Neural progenitor cell (in vitro differentiated cells): ENCODE measurements around the gene VEGFA. TPM values are rescaled to one million over a fixed set of nuclear protein-coding genes. Genes with fewer than 3 reads are reported as not detected.

Experiments
- DNase-seq: peaks from one replicate; pipeline ENCODE4 v3.0.0-alpha.2; 2016; ENCODE audit warnings: low spot score
- H2AFZ ChIP-seq: fragments of 200-600 bp; sonication (generic); replicated peaks from 2 replicates; pipeline ENCODE4 v1.6.1; 2016; ENCODE audit warnings: antibody characterized with exemption
- H3F3A ChIP-seq: fragments of 200-600 bp; sonication (generic); 2 replicates; pipeline ENCODE4 v1.6.1; 2016; ENCODE audit warnings: antibody characterized with exemption, low read depth
- H3K27ac ChIP-seq: fragments of 200-600 bp; sonication (generic); 2 replicates; pipeline ENCODE4 v1.5.1; 2016; ENCODE audit warnings: mild to moderate bottlenecking
- H3K27me3 ChIP-seq: fragments of 200-600 bp; sonication (generic); 2 replicates; pipeline ENCODE4 v1.6.1; 2016; ENCODE audit warnings: mild to moderate bottlenecking, moderate library complexity
- H3K36me3 ChIP-seq: fragments of 200-600 bp; sonication (generic); 2 replicates; pipeline ENCODE4 v1.5.1; 2016
- H3K4me1 ChIP-seq: fragments of 200-600 bp; sonication (generic); 2 replicates; pipeline ENCODE4 v1.6.1; 2016; ENCODE audit warnings: mixed run types
- H3K4me2 ChIP-seq: fragments of 200-600 bp; sonication (generic); 2 replicates; pipeline ENCODE4 v1.6.1; 2016
- H3K4me3 ChIP-seq: fragments of 200-600 bp; sonication (generic); 2 replicates; pipeline ENCODE4 v1.5.1; 2016
- H3K79me2 ChIP-seq: fragments of 200-600 bp; sonication (generic); 2 replicates; pipeline ENCODE4 v1.6.1; 2016; ENCODE audit warnings: low read depth
- H3K9ac ChIP-seq: fragments of 200-600 bp; sonication (generic); 2 replicates; pipeline ENCODE4 v1.6.1; 2016
- H3K9me3 ChIP-seq: fragments of 200-600 bp; sonication (generic); 2 replicates; pipeline ENCODE4 v1.5.1; 2016; ENCODE audit warnings: low read depth
- H4K20me1 ChIP-seq: fragments of 200-600 bp; sonication (generic); 2 replicates; pipeline ENCODE4 v1.6.1; 2016; ENCODE audit warnings: low read depth
- H3K27ac Mint-ChIP-seq: 3 replicates; pipeline ENCODE4 v1.8.0; 2021; ENCODE audit warnings: mixed read lengths
- H3K27me3 Mint-ChIP-seq: 2 replicates; pipeline ENCODE4 v1.8.0; 2022; ENCODE audit warnings: low read depth, mild to moderate bottlenecking, inconsistent platforms, moderate library complexity, mixed read lengths; ENCODE audit not compliant: insufficient read depth
- H3K36me3 Mint-ChIP-seq: 3 replicates; pipeline ENCODE4 v1.8.0; 2021; ENCODE audit warnings: mixed read lengths
- H3K4me1 Mint-ChIP-seq: 3 replicates; pipeline ENCODE4 v1.8.0; 2021; ENCODE audit warnings: mixed read lengths
- H3K4me3 Mint-ChIP-seq: 3 replicates; pipeline ENCODE4 v1.8.0; 2021; ENCODE audit warnings: mild to moderate bottlenecking, moderate library complexity, mixed read lengths
- H3K9me3 Mint-ChIP-seq: 3 replicates; pipeline ENCODE4 v1.8.0; 2020; ENCODE audit warnings: mixed read lengths
- CTCF ChIP-seq: fragments of 200-600 bp; sonication (generic); IDR thresholded peaks from 2 replicates; pipeline ENCODE4 v1.5.1; 2017; ENCODE audit warnings: antibody characterized with exemption, mild to moderate bottlenecking
- EZH2 ChIP-seq: fragments of 200-600 bp; sonication (generic); IDR thresholded peaks from 2 replicates; pipeline ENCODE4 v1.6.1; 2017; ENCODE audit warnings: antibody characterized with exemption, mild to moderate bottlenecking, moderate library complexity
- EZH2phosphoT487 ChIP-seq: fragments of 200-600 bp; sonication (generic); IDR thresholded peaks from 2 replicates; pipeline ENCODE4 v1.6.1; 2017; ENCODE audit warnings: antibody characterized with exemption
- total RNA-seq: library from RNA; depleted of rRNA; stranded (reverse); fragments of >200 nt; gene quantifications from 2 replicates; pipeline ENCODE4 v1.2.3, GENCODE V29; 2015; ENCODE audit warnings: low replicate concordance

Gene VEGFA
- total RNA-seq, 1 donor from 2014 or later: 49.6 TPM

DNA sequence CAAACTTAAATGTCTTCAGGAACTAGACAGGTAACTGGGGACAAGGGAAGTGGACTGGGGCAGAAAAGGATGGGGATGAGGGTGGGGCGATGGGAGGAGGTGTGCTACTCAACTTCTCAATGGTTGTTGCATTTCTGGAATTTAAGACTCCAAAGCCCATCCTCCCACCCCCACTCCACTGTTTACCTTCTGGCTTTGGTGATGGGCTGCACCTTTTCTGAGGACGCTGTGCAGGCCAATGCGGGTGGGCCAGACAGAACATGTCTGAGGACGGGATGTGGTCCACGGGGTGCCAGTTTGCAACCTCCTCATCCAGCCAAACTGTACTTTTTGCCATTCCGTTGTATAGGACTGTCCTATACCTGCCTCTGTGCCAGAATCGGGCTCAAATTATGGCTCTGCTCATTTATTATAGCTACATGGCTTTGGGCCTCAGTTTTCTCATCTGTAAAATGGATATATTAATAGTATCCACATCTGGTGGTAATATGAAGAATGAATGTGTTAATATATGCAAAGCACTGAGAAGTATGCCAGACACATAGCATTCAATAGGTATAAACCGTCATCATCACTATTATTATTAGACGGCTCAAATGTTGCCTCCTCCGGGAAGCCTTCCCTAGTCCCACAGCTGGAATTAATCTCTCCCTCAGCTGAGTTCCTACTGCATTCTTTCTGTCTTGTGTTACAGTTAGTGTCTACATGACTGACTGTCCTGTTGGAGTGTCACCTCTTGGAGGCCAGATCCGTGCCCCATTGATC is 31.0 kb upstream of the VEGFA start:
- Histone ChIP-seq H3K36me3 (no peaks in the 10 kb centered on the region), H3K79me2 (no peaks in the 10 kb centered on the region), H2AFZ (no peak overlapping the region), H3K4me3 (no peak overlapping the region), H3K4me2 (no peak overlapping the region), H3K9me3 (no peaks in the 10 kb centered on the region), H3K27me3 (no peaks in the 10 kb centered on the region), H3F3A (peaks cover 5% of the 10 kb centered on the region), H3K9ac (no peak overlapping the region), H4K20me1 (no peaks in the 10 kb centered on the region), H3K4me1 (peaks cover 34% of the 10 kb centered on the region), H3K27ac (no peak overlapping the region)
- no peak for TF ChIP-seq EZH2phosphoT487
- no peak for TF ChIP-seq EZH2
- no peak for TF ChIP-seq CTCF
- peaks cover 2% of the 10 kb centered on the region for H3K9me3 Mint-ChIP-seq
- H3K4me1 Mint-ChIP-seq: peaks cover 56% of the 10 kb centered on the region
- no peaks in the 10 kb centered on the region for H3K36me3 Mint-ChIP-seq
- H3K27me3 Mint-ChIP-seq: peaks cover 23% of the 10 kb centered on the region
- peak overlapping the region; percentile 21 for H3K27ac Mint-ChIP-seq
- no peak for DNase-seq
- H3K4me3 Mint-ChIP-seq: no peak overlapping the region

DNA sequence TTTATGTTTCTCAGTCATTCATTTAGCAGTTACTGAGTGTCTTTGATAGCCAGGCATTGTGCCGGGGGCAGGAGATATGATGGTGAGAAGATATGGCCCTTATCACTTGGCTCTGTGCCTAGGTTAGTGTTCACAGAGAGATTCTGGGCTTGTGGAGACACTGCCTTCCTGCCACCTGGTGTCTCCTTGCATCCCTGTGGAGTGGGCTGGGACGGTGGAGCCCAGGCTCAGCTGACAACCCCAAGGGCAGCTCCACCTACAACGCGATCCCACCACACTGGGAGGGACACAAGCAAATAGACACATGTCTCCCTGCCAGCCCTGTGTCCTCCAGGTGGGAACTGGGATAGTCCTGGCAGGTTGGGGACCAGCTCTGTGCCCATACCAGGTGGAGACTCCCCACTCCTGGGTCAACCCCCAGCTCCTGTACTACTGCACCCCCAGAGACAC is 30.3 kb upstream of the VEGFA start:
- H3K4me1 ChIP-seq: peaks cover 32% of the 10 kb centered on the region
- TF ChIP-seq CTCF: no peak
- no peak for TF ChIP-seq EZH2
- TF ChIP-seq EZH2phosphoT487: no peak
- H3K27ac Mint-ChIP-seq: peak overlapping the region; percentile 52
- no peak overlapping the region for H3K4me3 Mint-ChIP-seq
- no peak overlapping the region for H3K4me3 ChIP-seq
- H3K9me3 Mint-ChIP-seq: peaks cover 2% of the 10 kb centered on the region
- no peaks in the 10 kb centered on the region for H3K36me3 Mint-ChIP-seq
- no peak overlapping the region for H3K27ac ChIP-seq
- H3K9ac ChIP-seq: no peak overlapping the region
- no peaks in the 10 kb centered on the region for H4K20me1 ChIP-seq
- H2AFZ ChIP-seq: no peak overlapping the region
- DNase-seq: no peak
- peak overlapping the region; percentile 51 for H3K4me2 ChIP-seq
- H3K36me3 ChIP-seq: no peaks in the 10 kb centered on the region
- no peaks in the 10 kb centered on the region for H3K27me3 ChIP-seq
- no peaks in the 10 kb centered on the region for H3K9me3 ChIP-seq
- H3K4me1 Mint-ChIP-seq: peaks cover 60% of the 10 kb centered on the region
- H3F3A ChIP-seq: peaks cover 5% of the 10 kb centered on the region
- no peaks in the 10 kb centered on the region for H3K79me2 ChIP-seq
- peaks cover 23% of the 10 kb centered on the region for H3K27me3 Mint-ChIP-seq

DNA sequence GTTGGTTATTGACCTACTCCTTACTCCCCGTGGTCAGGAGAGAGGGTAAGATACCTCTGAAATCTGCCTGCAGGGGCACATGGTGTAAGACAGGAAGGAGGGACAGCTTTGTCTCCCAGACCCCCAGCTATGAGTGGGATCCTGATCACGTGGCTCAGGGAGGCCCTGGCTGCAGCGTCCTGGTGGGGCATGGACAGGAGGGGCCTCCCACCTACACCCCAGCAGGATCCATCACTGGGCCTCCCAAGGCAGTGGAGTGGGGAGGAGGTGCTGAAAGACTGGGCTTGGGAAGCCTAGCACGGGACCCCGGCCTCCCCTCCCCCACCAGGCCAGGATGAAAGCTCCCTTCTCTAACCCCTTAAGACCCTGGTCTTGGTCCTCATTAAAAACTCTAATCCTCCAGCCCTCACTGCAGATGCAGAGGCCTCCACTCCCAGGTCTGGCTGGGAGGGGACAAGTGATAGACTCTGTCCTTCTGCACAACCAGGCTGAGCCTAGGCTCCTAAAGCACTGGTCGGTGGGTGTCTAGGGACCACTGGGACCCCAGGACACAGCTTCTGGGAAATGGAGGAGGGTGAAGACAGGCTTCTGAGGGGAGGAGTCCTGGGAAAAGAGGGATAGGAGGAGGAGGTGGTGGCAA is 29.6 kb upstream of the VEGFA start:
- H4K20me1 ChIP-seq: no peaks in the 10 kb centered on the region
- no peak overlapping the region for H3K27ac ChIP-seq
- H2AFZ ChIP-seq: peak overlapping the region; percentile 52
- H3F3A ChIP-seq: peaks cover 5% of the 10 kb centered on the region
- no peaks in the 10 kb centered on the region for H3K36me3 ChIP-seq
- H3K27me3 ChIP-seq: no peaks in the 10 kb centered on the region
- Mint-ChIP-seq H3K27ac (peak overlapping the region; percentile 96), H3K9me3 (peaks cover 2% of the 10 kb centered on the region), H3K27me3 (peaks cover 23% of the 10 kb centered on the region), H3K36me3 (no peaks in the 10 kb centered on the region), H3K4me1 (peaks cover 64% of the 10 kb centered on the region), H3K4me3 (no peak overlapping the region)
- DNase-seq: peak; percentile 77
- H3K4me1 ChIP-seq: peaks cover 32% of the 10 kb centered on the region
- H3K79me2 ChIP-seq: no peaks in the 10 kb centered on the region
- H3K4me2 ChIP-seq: peak overlapping the region; percentile 51
- no peak overlapping the region for H3K9ac ChIP-seq
- H3K4me3 ChIP-seq: no peak overlapping the region
- H3K9me3 ChIP-seq: no peaks in the 10 kb centered on the region
- no peak for TF ChIP-seq EZH2
- no peak for TF ChIP-seq CTCF
- TF ChIP-seq EZH2phosphoT487: no peak
